VCaP (cell line): ENCODE data around the gene CDK5R2.

Source experiments
- H3K27ac ChIP-seq: fragments of 450-650 bp; 2 replicates; pipeline ENCODE4 v1.5.1; 2017
- CTCF ChIP-seq: fragments of 450-650 bp; conservative IDR thresholded peaks from 2 replicates; pipeline ENCODE4 v1.5.1; 2017; ENCODE audit warnings: mild to moderate bottlenecking, moderate library complexity

CDK5R2 gene

DNA sequence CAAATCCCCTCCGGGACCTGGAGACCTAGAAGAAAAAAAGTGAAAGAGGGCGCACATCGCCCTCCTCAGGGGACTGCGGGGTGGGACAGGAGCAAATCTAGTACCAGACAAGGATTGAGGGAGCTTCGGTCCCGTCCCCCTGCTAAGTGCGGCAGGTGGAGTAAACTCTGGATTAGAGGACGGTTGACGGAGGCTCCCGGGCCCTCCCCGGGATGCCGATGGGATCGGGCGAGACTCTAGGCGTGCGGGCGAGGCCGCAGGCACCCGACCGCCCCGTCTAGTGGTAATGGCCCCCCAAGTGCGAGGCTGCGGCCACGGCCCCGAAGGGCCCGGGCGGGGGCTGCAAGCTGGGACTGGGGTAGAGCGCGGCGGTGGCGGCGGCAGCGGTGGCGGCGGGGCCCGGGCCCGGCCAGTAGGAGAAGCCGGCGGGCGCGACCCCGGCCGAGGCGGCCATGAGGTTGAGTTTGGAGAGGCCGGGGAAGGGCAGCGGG is 22.0 kb downstream of the CDK5R2 start:
- H3K27ac ChIP-seq = no peak overlapping the region
- TF ChIP-seq CTCF = no peak

DNA sequence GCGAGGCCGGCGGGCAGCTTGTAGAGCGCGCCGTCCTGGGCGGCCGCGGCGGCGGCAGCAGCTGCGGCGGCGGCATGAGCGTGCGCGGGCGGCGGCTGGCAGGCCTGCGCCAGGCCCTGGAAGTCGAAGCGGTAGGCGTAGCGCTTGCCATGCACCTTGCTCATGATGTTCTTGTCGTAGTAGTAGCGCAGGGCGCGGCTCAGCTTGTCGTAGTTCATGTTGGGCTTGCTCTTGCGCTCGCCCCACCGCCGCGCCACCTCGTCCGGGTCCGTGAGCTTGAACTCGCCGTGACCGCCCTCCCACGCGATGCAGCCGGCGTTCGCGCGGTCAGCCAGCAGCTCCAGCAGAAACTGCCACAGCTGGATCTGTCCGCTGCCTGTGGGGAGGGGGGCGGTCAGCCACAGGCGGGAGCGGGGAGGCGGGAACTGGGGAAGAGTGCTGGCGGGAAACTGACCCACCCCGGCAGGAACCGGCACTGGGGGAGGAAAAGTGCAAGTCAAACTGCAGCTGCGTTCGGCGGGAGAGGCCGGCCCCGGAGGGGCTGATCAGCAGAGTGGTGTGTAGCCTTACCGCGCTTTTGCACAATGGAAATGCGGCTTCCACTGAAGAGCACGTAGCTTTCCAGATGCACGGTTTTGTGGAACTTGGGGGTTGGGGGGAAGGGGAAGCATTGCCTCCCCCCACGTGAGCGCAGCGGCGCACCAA is 22.6 kb downstream of the CDK5R2 start:
- no peak for TF ChIP-seq CTCF
- H3K27ac ChIP-seq = no peak overlapping the region

GRCh38 chr2:218982586-218983262 is 23.3 kb downstream of the CDK5R2 start:
- H3K27ac ChIP-seq = no peak overlapping the region
- no peak for TF ChIP-seq CTCF

GRCh38 chr2:218983263-218983933 is 23.9 kb downstream of the CDK5R2 start:
- H3K27ac ChIP-seq = no peak overlapping the region
- no peak for TF ChIP-seq CTCF

DNA sequence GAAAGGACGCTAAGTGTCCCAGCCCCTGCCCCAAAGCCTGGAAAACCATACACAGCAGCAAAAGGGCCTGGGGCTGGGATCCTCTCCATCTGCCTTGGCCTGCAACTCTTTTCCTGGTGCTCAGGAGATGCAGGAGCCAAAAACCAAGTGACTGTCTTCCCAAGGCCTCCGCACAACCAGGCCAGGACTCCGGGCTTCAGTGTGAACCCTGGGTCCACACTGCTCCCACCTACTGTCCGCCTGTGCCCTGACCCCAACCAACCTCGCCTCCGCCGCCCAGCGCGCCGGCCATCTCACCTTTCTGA is 24.4 kb downstream of the CDK5R2 start:
- peak overlapping the region; percentile 70 for H3K27ac ChIP-seq
- no peak for TF ChIP-seq CTCF

DNA sequence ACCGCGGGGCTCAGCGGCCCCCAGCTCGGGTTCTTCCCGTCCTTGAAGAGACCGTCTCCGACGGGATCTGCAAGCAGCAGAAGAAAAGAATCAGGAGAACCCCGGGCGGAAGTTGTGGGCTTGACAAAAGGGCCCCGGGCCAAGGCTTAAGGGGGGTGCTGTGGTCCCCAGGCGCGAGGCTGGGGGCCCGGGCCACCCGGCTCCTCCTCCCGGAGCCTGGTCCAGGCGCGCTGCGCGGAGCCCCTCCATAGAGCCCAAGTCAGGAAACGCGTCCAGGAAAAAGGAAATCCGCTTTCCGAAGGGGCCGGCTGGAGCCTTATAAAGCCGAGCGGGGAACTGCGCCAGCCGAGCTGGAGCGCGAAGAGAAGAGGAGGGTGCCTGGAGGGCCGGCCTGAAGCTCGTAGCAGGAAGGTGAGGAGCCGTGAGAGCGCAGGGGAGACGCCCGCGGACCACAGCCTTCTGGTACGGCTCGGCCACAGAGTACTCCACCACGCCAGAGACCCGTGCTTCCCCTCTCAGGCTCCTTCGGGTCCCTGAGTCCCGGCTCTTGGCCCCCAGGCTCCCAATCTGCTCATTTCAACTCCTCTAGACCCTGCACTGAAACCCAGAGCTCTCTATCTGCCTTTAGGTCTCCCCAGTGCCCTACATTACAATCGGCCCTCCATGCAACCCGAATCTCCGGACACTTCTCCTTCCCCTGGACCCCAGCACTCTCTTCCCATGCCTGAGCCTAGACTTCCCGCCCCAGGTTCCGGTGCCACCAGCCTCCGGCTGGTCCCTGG is 25.0 kb downstream of the CDK5R2 start:
- H3K27ac ChIP-seq = peak overlapping the region; percentile 70
- no peak for TF ChIP-seq CTCF

- no peak for TF ChIP-seq CTCF
- peak within 1 kb of the TSS; percentile 70 for H3K27ac ChIP-seq
Observed at GRCh38 chr2:218985021-218985324, 25.5 kb downstream of the CDK5R2 start, which contains the start of gene FEV. FEV (minus strand) TSS chr2:218985184; CDS start chr2:218985075, 109 bp downstream.
